ENCODE measurements around the gene MYO5A.
A peak's percentile ranks its signal among the peaks of the same experiment; 100 is the strongest.

MYO5A gene

DNA sequence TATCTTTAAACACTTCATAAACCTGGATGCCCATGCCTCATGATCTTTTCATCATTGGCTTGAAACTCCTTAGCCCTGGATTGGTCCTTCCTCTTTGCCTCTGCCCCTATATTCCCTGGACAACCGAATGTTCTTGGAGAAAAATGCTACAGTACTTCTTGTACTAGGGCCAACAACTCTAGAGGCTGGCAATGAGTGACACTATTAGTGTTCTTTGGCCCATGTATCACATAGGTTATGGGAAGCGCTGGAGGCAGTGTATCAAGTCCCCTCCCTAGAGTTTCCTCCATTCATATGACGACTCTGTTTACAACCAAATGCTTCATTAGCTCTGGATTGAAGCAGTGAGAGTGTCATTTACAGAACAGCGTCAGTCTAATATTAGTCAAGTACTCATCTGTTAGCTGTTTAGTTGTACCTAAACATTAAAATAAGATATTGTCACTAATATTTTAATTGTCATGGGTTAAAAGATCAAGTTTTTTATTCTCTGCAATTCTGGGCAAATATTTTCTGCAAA, 166.6 kb downstream of the MYO5A start:
- DNase-seq (ENCODE audit: low read depth) = no peak

DNA sequence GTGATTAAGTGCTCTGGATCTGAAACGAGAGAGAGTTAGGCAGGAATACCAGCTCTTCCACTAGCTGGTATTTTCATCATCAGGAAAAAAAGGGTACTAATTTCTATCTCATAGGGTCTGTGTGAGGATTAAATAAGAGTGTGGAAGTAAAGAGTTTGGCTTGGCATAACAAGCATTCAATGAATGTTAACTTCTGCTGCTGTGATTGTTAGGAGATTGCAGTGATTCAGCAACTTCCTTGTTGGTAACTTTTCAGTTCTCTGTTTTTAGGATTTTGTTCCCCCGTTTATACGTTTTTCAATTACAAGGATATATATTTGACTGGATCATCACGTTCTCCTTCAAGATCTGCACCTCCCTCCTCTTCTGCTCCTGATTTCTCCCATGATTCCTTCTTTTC, 167.2 kb downstream of the MYO5A start:
- DNase-seq (ENCODE audit: low read depth) = no peak

DNA sequence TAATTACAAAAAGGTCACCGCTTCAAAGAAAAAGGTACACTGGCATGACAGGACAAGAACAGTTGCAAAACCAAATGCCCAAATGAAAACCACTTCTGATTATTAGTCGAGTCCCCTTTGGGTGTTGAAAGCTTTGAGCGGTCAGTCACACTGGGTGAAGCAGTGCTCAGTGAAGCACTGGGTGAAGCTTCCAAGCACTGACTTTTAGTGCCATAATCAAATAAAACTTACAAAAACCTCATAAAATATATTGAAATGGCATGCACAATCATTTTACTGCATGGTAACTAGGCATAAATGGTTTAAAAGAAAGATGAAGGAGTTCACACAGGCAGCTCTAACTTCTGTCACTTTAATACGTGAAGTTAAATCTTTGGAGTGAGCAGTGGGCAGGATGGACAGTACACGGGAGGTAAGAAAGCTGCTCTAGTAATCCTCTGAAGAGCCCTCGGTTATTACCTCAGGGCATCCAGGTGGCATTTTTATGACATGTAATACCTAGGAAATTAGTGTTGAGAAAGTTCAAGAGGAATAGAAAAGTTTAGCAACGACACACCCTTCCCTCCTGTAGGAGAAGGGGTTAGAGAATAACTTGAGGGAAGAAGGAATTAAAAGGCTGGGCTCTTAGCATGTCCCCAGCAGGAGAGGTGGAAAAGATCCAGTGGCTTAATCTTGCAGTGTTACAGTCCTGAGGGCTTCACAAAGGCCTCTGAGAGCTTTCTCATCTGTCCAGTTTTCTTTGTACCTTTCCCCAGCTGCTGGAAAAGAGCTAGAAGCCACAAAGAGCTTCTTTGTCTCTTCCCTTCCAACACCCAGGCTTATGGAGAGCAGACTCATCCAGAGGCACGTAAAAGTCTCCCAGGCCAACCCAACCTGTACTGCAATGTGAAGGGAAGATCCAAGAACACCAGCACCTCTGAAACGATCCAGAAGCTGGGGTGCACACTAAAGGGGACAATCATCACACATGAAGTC, 168.2 kb downstream of the MYO5A start:
- DNase-seq (ENCODE audit: low read depth) = no peak

DNA sequence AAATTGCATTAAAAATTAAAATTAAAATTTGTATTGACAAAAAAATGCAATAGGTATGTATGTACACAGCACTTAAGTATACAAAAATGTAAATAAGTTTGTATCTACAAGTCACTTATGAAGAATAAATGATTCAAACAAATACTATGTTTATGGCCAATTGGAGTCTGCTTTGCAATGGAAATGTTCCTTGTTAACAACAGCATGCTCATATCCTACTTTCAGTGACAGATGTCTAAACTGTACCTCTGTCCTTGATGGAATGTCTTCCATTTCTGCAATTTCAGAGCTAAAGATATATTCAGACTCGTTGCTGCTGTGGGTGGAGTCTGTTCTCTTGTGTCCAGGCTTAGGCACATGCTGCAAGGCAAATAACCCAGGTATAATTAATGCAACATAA, 169.0 kb downstream of the MYO5A start:
- no peak for DNase-seq (ENCODE audit: low read depth)

DNA sequence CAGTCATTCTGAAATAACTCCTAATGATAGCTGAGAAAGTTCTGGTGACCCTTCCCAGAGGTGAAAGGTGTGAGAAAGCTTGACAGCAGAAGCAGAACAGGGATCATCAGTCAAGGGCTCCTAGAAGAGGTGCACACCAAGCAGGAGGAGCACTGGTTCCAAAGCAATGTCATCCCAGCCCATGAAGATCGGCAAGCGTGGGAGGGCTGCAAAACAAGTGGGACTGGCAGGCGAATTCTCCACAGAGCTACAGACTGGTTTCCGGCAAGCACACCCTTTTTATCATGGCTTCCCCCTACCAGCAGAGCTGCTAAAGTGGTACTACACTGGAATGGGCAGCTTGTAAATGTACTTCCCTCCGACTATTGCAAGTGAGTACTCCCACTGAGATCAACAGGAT, 170.7 kb downstream of the MYO5A start:
- no peak for DNase-seq (ENCODE audit: low read depth)

DNA sequence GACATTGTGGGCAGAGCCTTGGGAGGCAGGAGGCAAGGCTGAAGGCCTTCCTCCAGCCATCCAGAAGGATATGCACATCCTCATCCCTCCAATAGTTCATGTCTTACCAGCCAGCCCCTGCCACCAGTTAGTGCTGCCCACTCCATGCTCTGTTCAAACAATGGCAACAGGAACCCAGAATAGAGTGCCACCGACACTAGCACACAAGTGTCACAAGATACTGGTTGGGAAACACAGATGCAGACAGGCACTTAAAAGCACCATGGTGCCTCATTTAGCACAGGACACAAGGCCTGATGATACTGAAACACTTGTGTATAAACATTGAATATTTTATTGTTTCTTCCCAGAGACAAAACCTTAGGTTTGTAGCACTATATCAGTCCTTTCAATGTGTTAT, 176.6 kb downstream of the MYO5A start:
- no peak for DNase-seq (ENCODE audit: low read depth)

DNA sequence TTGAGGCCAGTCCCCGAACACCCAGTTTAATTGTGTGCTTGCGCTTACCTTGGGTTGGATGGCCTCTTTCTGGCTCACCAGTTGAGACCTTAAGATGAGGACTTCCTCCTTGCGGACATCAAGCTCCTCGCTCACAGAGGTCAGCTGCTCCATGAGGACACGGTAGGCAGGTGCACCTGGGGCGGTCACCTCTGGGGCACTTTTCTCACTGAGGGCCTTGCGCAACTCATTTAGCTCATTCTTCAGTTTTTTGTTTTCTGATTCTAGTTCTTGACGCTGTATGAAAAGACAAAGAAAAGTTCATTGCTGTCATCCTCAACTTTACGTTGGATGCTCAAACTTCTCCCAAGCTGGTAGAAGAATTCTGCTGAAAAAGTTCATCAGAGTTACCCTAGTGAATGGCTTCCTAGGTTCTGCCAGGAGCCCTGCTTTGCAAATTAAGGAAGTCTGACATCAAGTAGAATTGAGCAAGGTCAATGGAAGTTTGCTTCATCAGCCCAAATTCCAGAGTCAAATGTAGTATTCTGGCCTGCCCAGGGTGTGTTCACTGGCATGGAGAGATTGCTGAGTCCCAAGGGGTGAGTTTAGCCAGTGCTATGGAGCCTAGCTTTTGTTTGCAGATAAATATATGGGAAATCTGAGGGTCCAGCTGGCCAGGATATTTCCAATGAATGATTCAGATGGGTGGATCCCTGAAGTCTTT, 177.3 kb downstream of the MYO5A start:
- no peak for DNase-seq (ENCODE audit: low read depth)

DNA sequence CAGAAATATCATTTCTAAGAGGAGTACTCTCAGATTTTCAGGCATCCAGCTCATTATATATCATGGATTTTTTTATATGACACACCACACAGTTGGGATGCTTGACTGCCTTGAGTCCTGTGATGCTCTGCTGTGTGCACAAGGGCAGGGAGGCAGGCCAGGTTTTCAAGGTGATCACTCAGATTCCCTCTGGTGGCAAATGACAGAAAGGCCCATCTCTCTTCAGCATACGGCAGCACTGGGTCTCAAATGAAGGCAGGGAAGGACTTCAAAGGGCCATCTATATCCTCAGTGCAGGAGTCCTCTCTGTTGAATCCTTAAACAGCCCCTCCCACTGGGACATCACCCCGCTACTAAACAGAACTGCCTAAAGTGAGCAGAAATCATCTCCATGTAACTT, 178.3 kb downstream of the MYO5A start:
- no peak for DNase-seq (ENCODE audit: low read depth)

DNA sequence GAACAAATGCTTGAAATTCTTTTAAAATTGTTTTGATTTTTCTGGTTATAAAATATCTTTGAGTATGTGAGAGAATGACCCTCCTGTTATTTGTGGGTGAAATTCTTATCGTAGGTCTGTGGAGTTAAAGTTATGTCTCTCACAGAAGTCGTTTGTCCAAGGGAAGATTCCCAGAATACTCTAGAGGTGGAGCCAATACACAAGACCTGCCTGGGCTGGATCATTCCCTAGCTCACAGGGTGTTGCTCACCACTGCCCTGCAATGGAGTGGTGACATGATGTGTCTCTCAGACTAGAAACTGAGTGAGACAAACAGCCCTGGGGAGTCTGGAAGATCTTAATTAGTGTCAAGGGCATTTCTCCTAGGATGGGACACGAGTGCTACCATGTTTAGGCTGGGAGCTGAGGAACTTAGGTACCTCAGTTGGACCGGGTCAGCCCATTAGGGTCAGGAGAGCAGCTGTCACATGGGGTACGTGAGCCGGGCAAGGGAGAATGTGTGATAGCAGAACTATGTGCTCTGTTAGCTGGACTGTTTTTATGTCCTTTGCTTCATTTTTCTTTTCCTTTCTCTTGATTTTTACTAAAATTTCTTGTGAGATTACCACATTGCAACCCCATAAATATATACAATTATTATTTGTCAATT, 179.5 kb downstream of the MYO5A start:
- no peak for DNase-seq (ENCODE audit: low read depth)

DNA sequence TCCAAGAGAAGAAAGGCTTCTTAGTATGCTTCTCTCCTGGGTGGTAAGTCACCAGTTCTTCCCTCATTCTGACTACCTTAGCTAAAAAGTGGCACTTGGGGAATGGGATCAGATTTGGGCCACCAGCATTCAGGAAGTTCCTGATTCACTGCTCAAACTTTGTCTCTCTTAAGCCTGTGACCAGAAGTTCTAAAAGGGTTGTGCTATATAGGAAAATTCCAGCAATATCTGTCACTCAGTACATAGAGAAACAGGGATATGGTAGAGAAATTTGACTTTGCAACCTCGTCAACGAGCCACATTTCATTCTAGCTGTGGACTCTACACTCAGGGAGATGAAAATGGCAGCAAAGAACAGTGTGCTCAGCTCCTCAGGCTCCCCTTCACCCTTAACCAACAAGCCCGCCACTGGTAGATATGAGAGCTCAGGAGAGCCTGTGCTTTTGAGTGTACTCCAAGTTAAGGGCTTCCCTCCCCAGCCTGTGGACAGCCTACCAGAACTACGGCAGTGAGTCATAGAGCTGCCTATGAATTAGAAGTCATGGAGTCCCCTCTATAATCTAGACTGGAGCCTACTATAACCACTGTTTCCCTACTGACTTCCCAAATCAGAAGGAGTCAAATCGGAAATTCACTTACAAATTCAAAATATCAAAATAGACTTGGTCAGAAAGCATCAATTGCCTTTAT, 180.5 kb downstream of the MYO5A start:
- DNase-seq (ENCODE audit: low read depth) = no peak

DNA sequence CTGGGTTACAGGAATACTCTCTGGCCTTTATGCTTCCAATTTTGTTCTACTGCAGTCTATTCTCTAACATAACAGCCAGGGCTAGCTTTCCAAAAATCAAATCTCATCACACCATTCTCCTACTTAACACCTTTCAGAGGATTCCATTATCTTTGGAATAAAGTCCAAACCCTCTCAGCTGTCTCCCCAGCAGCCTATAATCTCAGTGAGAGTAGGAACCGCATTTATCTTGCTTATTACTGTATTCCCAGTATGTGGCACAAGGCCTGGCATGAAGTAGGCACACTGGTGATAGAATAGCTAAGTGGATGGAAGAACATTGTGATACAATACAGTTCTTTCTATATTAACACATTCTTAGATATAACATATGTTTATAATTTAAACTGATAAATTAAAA, 184.1 kb downstream of the MYO5A start:
- DNase-seq (ENCODE audit: low read depth) = no peak

DNA sequence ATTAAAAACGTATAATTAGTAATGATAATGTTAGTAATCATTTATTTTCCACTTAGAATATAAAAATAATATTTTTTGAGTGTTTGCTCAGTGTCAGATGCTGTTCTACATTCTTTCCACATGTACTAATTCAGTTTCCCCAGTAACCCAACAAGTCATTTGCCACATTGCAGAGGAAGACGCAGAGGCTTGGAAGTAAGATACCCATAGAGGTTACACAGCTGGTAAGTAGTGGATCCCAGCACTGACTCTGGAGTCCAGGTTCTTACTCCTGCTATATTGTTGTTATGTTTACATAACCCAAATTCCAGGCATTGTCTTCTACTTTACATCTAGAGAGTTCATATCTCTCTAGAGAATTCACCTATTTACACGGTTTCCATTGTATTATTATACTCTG, 184.8 kb downstream of the MYO5A start:
- DNase-seq (ENCODE audit: low read depth) = no peak

DNA sequence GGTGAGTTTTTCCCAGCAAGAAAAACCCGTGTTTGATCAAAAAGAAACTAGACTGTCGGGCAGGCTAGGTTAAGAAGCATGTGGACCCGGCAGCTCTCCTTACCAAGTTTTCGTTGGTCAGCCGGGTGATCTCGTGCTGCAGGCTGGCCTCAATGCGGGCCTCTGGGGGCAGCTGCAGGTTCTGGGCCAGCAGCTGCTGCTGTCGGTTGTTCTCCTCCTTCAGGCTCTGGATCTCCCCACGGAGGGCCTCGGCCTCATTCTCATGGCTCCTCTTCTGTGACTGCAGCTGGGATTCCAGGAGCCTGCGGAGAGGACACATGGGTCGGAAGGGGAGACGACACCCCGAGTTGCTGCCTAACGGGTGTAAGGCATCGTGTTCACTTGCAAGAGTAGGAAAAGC, 188.6 kb downstream of the MYO5A start:
- no peak for DNase-seq (ENCODE audit: low read depth)

DNA sequence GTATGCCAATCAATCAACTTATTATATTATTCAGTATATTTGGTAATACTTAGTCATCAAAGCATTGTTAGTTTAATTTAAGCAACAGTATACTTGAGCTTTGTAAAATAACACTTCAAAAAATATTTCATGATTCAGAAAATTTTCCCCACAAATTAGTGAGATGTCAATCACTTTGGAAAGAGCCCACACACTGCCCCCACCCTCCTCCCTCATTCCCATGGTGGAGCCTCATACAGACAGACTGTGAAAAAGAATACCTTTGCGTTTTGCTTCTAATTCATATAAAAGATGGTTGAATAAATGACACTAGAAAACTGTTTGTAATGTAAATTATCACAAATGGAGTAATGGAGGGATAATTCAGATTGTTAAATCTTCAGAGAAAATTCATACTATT, 189.8 kb downstream of the MYO5A start:
- DNase-seq (ENCODE audit: low read depth) = no peak

DNA sequence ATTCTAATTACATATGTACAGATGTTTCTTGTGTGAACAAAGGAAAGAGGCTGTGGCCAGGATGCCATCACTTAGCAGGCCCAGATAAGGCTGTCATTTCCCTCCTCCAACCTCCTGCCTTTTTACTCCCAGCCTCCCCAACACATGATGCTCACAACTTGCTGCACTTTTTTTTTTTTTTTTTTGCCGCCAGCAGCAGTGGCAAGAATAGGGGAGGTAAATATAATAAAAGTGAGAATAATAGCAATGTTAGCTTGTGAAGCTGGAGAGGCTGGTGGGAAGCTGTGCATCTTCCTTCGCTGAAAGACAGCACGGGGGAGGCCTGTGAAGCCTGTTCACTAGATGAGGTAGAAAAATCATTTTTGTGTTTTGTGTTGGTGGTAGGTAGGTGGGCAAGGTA, 190.6 kb downstream of the MYO5A start:
- DNase-seq (ENCODE audit: low read depth) = no peak

DNA sequence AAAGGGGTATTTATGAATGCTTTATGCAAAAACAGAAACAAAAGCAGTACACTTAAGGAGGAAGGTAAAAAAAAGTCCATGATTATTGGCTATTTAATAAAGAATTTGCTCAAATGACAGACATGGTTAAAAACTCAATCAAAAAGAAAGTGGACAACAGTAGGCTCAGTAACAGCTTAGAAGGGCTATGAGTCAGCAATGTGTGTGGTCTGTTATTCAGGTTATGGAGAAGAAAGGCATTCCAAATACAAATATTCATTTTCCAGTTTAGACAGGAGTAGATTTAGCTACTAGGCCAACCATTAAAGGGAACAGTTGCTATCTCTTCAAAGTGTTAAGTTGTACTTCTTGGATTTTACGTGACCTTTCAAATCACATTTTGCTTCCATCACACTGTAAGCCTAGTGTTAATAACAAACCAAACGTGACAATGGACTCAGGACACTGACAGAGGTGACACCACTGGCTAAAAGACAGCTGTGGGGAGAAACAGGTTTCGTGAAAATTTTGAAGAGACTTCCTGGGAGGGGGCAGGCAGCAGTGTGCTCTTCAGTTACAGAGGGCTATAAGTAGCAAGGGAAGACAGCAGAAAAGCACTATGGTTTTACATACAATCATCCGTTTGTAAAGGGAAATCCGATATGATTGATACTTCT, 191.4 kb downstream of the MYO5A start:
- DNase-seq (ENCODE audit: low read depth) = no peak

DNA sequence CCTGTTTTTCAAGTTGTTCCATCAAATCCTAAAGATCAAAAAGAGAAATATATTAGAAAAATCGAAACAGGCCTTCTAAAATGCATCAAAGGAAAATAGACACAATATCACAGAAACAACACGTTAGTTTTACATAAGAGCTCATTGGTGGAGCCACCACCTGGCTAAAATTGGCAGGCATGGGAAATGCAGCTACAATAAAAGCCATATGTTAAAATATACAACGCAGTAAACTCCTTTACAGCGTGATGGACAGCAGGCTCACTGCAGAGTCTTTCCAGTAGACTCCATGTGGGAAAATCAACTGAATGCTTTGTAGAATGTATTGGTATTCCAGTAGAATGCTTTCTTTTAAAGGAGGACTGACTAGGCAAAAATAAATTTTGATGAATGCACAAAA, 192.2 kb downstream of the MYO5A start:
- DNase-seq (ENCODE audit: low read depth) = no peak

DNA sequence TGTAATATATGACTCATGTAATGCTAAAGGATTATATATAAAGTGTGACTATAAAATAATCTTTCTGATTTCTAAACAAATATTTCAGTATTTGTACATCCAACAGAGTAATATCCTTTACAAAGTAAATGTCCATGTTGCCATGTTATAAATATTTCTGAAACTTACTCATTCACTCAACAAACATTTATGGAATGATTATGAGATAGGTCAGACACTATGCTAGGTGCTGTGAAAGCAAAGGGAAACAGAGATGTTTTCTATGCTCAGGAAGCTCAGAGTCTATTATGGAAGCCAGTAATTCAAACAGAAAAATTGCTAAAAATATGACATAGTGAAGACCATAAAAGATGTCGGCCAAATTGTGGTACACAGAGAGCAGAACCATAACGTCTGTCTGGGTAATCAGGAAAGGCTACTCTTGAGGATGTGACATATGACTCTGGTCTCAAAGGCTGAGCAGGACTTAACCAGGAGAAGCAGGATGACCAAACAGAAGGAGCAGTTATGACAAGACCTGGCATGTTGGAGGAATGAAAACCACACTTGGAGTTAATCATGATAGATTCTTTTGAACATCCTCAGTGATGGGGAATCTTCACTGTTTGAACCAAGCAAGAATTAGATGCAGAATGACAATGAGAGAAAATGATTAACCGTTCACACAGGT, 194.1 kb downstream of the MYO5A start:
- DNase-seq (ENCODE audit: low read depth) = no peak

DNA sequence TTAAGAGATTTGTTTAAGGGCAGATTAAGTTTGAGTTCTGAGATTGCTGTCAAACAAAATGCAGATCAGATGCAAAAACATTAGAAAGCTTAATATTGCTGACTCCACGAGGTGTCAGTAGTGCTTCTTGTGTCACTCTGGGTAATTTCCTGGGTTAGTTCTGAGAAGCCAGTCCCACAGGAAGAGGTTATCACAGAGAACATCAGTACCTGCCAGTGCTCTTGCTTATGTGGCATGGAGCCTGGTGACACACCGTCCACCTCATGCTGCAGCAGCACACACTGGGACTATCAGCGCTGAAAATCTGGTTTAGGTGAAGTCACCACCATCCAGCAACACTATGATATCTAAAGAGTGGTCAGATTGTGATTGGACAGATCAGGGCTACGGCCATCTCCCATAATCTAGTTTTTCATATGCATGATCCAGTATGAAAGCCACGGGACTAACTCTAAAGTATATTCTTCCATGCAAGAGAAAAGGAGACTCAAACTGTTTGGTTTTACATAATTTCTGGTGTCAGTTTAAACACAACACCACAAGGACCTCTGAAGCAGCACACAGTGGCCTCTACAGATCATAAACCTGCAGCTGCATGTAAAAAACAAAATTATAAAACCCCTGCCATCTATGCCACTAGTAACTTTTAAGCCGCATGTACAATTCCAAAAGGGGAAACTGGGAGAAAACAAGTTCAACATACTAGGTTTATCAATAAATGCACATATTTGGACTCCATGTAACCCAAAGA, 197.0 kb downstream of the MYO5A start:
- peak; percentile 30 for DNase-seq (ENCODE audit: low read depth)

DNA sequence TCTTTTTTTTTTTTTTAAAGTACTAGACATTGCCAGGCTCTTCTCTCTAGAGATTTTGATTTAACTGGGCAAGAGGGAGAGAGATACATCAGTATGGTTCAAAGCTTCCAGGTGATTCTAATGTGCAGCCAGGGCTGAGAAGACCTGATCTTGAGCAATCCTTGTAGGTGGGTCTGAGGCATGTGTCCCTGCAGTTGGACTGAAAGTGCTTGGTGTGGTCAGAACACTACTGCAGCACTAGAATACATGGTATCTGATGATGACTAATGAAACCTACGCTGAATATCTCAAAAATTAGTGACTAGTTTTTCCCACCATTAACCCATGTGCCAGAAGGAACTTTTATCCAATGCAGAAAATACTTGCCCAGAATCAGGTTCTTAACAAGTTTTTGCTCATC, 198.7 kb downstream of the MYO5A start:
- DNase-seq (ENCODE audit: low read depth) = no peak
